GM12878 (cell line): ENCODE results near the gene ME2. TPM values are rescaled to one million over a fixed set of nuclear protein-coding genes. Genes with fewer than 3 reads are reported as not detected.

ENCODE experiments used
- BACH1 ChIP-seq: fragments of 450-650 bp; IDR thresholded peaks from 2 replicates; pipeline ENCODE4 v1.6.1; 2017; ENCODE audit warnings: mild to moderate bottlenecking, borderline replicate concordance
- E4F1 ChIP-seq: fragments of 450-650 bp; IDR thresholded peaks from 2 replicates; pipeline ENCODE4 v1.6.1; 2018; ENCODE audit warnings: borderline replicate concordance, mild to moderate bottlenecking; ENCODE audit not compliant: partially characterized antibody
- ETV6 ChIP-seq, 2 experiments: fragments of 450-650 bp in 1 of 2; IDR thresholded peaks in 1 of 2; conservative IDR thresholded peaks in 1 of 2; 2 replicates each; pipeline ENCODE4 v1.6.1; 2014; ENCODE audit warnings: antibody characterized with exemption in 1 of 2, borderline replicate concordance in 1 of 2, low read depth in 1 of 2, mild to moderate bottlenecking in 1 of 2, moderate library complexity in 1 of 2
- MLLT1 ChIP-seq: fragments of 450-650 bp; IDR thresholded peaks from 2 replicates; pipeline ENCODE4 v1.6.1; 2016; ENCODE audit warnings: mild to moderate bottlenecking
- MYB ChIP-seq: fragments of 150-350 bp; IDR thresholded peaks from 2 replicates; pipeline ENCODE4 v1.6.1; 2014; ENCODE audit warnings: mild to moderate bottlenecking, low read depth, low read length, borderline replicate concordance
- NR2C1 ChIP-seq: fragments of 450-650 bp; IDR thresholded peaks from 2 replicates; pipeline ENCODE4 v1.6.1; 2017; ENCODE audit warnings: antibody characterized with exemption, mild to moderate bottlenecking, moderate library complexity
- POU2F2 ChIP-seq: IDR thresholded peaks from 3 replicates; pipeline ENCODE4 v1.6.1; 2011; ENCODE audit warnings: low read depth, mild to moderate bottlenecking, low read length, borderline replicate concordance
- RCOR1 ChIP-seq: conservative IDR thresholded peaks from 2 replicates; pipeline ENCODE4 v1.6.1; 2012; ENCODE audit warnings: low read depth, low read length, improper control_type of control experiment
- USF1 ChIP-seq: IDR thresholded peaks from 2 replicates; pipeline ENCODE4 v1.6.1; 2011; ENCODE audit warnings: borderline replicate concordance, low read depth, mild to moderate bottlenecking, moderate library complexity, mixed read lengths, low read length; ENCODE audit not compliant: insufficient read depth; ENCODE audit errors: extremely low read length
- YBX1 ChIP-seq: fragments of 450-650 bp; IDR thresholded peaks from 2 replicates; pipeline ENCODE4 v1.6.1; 2016; ENCODE audit warnings: antibody characterized with exemption
- polyA plus RNA-seq, 11 experiments: library from polyadenylated mRNA; depleted of rRNA in 4 of 11; unstranded in 6 of 11; stranded (reverse) in 5 of 11; fragments of >200 nt; fragmentation: Nextera tagmentation in 4 of 11; fragmentation: Illumina TruSeq in 1 of 11; extraction: Ambion mirVana in 4 of 11; extraction: Trizol in 1 of 11; gene quantifications; 1 replicate in 1 of 11; 2 replicates in 10 of 11; pipeline versions ENCODE4 v1.2.1 to v1.2.3, GENCODE V29; 2011 to 2016; ENCODE audit warnings: inconsistent platforms in 2 of 11, missing spikeins in 2 of 11, low read depth in 1 of 11
- total RNA-seq, 4 experiments: library from RNA; depleted of rRNA in 3 of 4; stranded (reverse); fragments of >200 nt in 3 of 4; fragmentation: Illumina TruSeq in 1 of 4; extraction: Trizol in 1 of 4; gene quantifications; 2 replicates each; pipeline versions ENCODE4 v1.2.1 to v1.2.3, GENCODE V29; 2013 to 2021

Gene ME2
- total and polyA plus RNA-seq, 10 of the 15 experiments (the other 5 are each of a cell fraction or from before 2014, with no cell fraction given): 41.3 to 155 (median 133) TPM

GRCh38 chr18:50863840-50864375 is 15.0 kb upstream of the ME2 start (continued):
- TF ChIP-seq E4F1 (no peak), MYB (no peak), YBX1 (no peak), POU2F2 (no peak), BACH1 (no peak), MLLT1 (no peak), USF1 (no peak), ETV6 (conservative IDR thresholded peaks at IDR 0.05 in 1 of 2, IDR thresholded peaks at IDR 0.05 in 1 of 2; ENCODE audit: borderline replicate concordance in 1 of 2, low read depth in 1 of 2) (no peak), NR2C1 (no peak), RCOR1 (no peak)
